Keratinocyte (primary cell): ENCODE data around the gene CLIP2. TPM values are rescaled to one million over a fixed set of nuclear protein-coding genes. Genes with fewer than 3 reads are reported as not detected.
A peak's percentile ranks its signal among the peaks of the same experiment; 100 is the strongest.

Source experiments
- DNase-seq: peaks from one replicate; pipeline ENCODE4 v3.0.0-alpha.2; 2011; ENCODE audit warnings: low read depth, missing footprints, low spot score
- FAIRE-seq: peaks from 2 replicates; lab custom pipeline; 2011; peaks lifted over from hg19 to GRCh38; lab: Jason Lieb, UNC
- H2AFZ ChIP-seq: 2 replicates; pipeline ENCODE4 v1.6.0; 2012; ENCODE audit warnings: low read length, control low read depth, inconsistent platforms; ENCODE audit not compliant: control insufficient read depth
- H3K27ac ChIP-seq: 2 replicates; pipeline ENCODE4 v1.5.1; 2011; ENCODE audit warnings: low read length; ENCODE audit not compliant: control insufficient read depth, insufficient read depth
- H3K27me3 ChIP-seq: 3 replicates; pipeline ENCODE4 v1.6.0; 2011; ENCODE audit warnings: low read length; ENCODE audit not compliant: control insufficient read depth, insufficient read depth; ENCODE audit errors: extremely low read depth
- H3K36me3 ChIP-seq, 2 experiments: 2 replicates in 1 of 2; 3 replicates in 1 of 2; pipeline ENCODE4 v1.5.1; 2011; ENCODE audit warnings: low read length in 2 of 2, mild to moderate bottlenecking in 1 of 2; ENCODE audit not compliant: control insufficient read depth in 2 of 2, insufficient read depth in 2 of 2; ENCODE audit errors: extremely low read depth in 1 of 2
- H3K4me1 ChIP-seq: 3 replicates; pipeline ENCODE4 v1.5.1; 2011; ENCODE audit warnings: low read length; ENCODE audit not compliant: control insufficient read depth, insufficient read depth; ENCODE audit errors: extremely low read depth
- H3K4me2 ChIP-seq: 3 replicates; pipeline ENCODE4 v1.6.0; 2011; ENCODE audit warnings: low read depth, low read length; ENCODE audit not compliant: control insufficient read depth, insufficient read depth; ENCODE audit errors: extremely low read depth
- H3K4me3 ChIP-seq, 3 experiments: fragments of 200-600 bp in 1 of 3; sonication (generic) in 1 of 3; 2 replicates in 2 of 3; 3 replicates in 1 of 3; pipeline ENCODE4 v1.5.1; 2011 to 2016; ENCODE audit warnings: low read length in 3 of 3, mild to moderate bottlenecking in 3 of 3, control low read depth in 2 of 3, inconsistent platforms in 1 of 3, low read depth in 1 of 3, mixed read lengths in 1 of 3, mixed run types in 1 of 3, moderate library complexity in 1 of 3; ENCODE audit not compliant: control insufficient read depth in 2 of 3, insufficient read depth in 2 of 3; ENCODE audit errors: extremely low read depth in 1 of 3
- H3K79me2 ChIP-seq: 2 replicates; pipeline ENCODE4 v1.6.0; 2012; ENCODE audit warnings: low read length; ENCODE audit not compliant: control insufficient read depth, insufficient read depth
- H3K9ac ChIP-seq: 3 replicates; pipeline ENCODE4 v1.6.0; 2011; ENCODE audit warnings: low read length; ENCODE audit not compliant: control insufficient read depth, insufficient read depth; ENCODE audit errors: extremely low read depth
- H3K9me1 ChIP-seq: 3 replicates; pipeline ENCODE4 v1.6.0; 2011; ENCODE audit warnings: low read length; ENCODE audit not compliant: control insufficient read depth, insufficient read depth; ENCODE audit errors: extremely low read depth
- H3K9me3 ChIP-seq: 2 replicates; pipeline ENCODE4 v1.5.1; 2012; ENCODE audit warnings: low read depth, low read length; ENCODE audit not compliant: control insufficient read depth
- H4K20me1 ChIP-seq: 3 replicates; pipeline ENCODE4 v1.6.0; 2011; ENCODE audit warnings: low read length; ENCODE audit not compliant: control insufficient read depth, insufficient read depth; ENCODE audit errors: extremely low read depth
- EZH2 ChIP-seq: IDR thresholded peaks from one replicate; pipeline ENCODE4 v1.6.1; 2012; ENCODE audit warnings: inconsistent platforms, mild to moderate bottlenecking, low read length, moderate library complexity
- dilution Hi-C: fragments of 300-500 bp; cut with MboI; formaldehyde crosslinking; loops from one replicate; pipeline ENCODE4 v1.7.0; 2020; ENCODE audit warnings: low sequenced_read_pairs; ENCODE audit not compliant: extremely low pct_ligation_motif_present
- polyA plus RNA-seq, 5 experiments: library from polyadenylated mRNA; depleted of rRNA in 3 of 5; stranded (reverse) in 3 of 5; stranded (forward) in 1 of 5; unstranded in 1 of 5; fragments of >200 nt; gene quantifications; 1 replicate in 1 of 5; 2 replicates in 3 of 5; 3 replicates in 1 of 5; pipeline versions ENCODE4 v1.2.1 to v1.2.3, GENCODE V29; 2011 to 2012; ENCODE audit warnings: missing spikeins in 2 of 5, low read depth in 1 of 5, low replicate concordance in 1 of 5
- TF ChIP-seq, protein P1 (sequence below), 3 experiments: IDR thresholded peaks in 1 of 3; conservative IDR thresholded peaks in 1 of 3; optimal IDR thresholded peaks in 1 of 3; 2 replicates in 2 of 3; 3 replicates in 1 of 3; pipeline versions ENCODE3 to v1.5.1; 2011; ENCODE audit warnings: low read length in 3 of 3, mild to moderate bottlenecking in 3 of 3, moderate library complexity in 2 of 3, control low read depth in 1 of 3, inconsistent platforms in 1 of 3; ENCODE audit not compliant: insufficient read depth in 2 of 3; ENCODE audit errors: extremely low read depth in 1 of 3

CLIP2 gene
- polyA plus RNA-seq, 1 donor (not counting 4 experiments of a cell fraction or from before 2014, with no cell fraction given): 2.6 TPM

DNA sequence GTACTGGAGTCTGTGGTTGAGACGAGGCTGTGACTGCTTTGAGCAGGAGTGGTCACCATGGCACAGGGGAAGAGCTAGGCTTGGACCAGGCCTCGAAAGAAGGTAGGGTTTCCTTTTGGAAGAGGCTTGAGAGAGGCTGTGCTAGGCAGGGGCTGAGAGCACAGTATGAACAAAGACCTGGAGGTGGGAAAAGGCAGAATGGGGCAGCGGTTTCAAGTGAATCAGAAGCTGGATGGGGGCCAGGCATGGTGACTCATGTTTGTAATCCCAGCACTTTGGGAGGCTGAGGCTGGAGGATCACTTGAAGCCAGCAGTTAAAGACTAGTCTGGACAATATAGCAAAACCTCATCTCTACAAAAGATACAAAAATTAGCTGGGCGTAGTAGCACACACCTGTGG lies 65.9 kb downstream of the CLIP2 start:
- H3K4me3 ChIP-seq: no peak overlapping the region
- no peak overlapping the region for H3K27ac ChIP-seq
- dilution Hi-C loops: no loop called here
- no peaks in the 10 kb centered on the region for H3K9me1 ChIP-seq
- peaks cover 3% of the 10 kb centered on the region for H3K9me3 ChIP-seq
- no peaks in the 10 kb centered on the region for H3K27me3 ChIP-seq
- DNase-seq (peak; percentile 40), FAIRE-seq (peak; percentile 73)
- no peaks in the 10 kb centered on the region for H3K79me2 ChIP-seq
- H3K4me2 ChIP-seq: no peak overlapping the region
- no peaks in the 10 kb centered on the region for H4K20me1 ChIP-seq
- H3K36me3 ChIP-seq: peaks cover 7% of the 10 kb centered on the region in 2 experiments
- H2AFZ ChIP-seq: no peak overlapping the region
- peaks cover 5% of the 10 kb centered on the region for H3K4me1 ChIP-seq
- H3K9ac ChIP-seq: no peak overlapping the region
- no peak for TF ChIP-seq EZH2
- TF ChIP-seq, protein P1, sequence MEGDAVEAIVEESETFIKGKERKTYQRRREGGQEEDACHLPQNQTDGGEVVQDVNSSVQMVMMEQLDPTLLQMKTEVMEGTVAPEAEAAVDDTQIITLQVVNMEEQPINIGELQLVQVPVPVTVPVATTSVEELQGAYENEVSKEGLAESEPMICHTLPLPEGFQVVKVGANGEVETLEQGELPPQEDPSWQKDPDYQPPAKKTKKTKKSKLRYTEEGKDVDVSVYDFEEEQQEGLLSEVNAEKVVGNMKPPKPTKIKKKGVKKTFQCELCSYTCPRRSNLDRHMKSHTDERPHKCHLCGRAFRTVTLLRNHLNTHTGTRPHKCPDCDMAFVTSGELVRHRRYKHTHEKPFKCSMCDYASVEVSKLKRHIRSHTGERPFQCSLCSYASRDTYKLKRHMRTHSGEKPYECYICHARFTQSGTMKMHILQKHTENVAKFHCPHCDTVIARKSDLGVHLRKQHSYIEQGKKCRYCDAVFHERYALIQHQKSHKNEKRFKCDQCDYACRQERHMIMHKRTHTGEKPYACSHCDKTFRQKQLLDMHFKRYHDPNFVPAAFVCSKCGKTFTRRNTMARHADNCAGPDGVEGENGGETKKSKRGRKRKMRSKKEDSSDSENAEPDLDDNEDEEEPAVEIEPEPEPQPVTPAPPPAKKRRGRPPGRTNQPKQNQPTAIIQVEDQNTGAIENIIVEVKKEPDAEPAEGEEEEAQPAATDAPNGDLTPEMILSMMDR (optimal IDR thresholded peaks at IDR 0.05 in 1 of 3, IDR thresholded peaks at IDR 0.05 in 1 of 3, conservative IDR thresholded peaks at IDR 0.05 in 1 of 3; ENCODE audit: extremely low read depth in 1 of 3, insufficient read depth in 2 of 3, low read length in 3 of 3): no peak

DNA sequence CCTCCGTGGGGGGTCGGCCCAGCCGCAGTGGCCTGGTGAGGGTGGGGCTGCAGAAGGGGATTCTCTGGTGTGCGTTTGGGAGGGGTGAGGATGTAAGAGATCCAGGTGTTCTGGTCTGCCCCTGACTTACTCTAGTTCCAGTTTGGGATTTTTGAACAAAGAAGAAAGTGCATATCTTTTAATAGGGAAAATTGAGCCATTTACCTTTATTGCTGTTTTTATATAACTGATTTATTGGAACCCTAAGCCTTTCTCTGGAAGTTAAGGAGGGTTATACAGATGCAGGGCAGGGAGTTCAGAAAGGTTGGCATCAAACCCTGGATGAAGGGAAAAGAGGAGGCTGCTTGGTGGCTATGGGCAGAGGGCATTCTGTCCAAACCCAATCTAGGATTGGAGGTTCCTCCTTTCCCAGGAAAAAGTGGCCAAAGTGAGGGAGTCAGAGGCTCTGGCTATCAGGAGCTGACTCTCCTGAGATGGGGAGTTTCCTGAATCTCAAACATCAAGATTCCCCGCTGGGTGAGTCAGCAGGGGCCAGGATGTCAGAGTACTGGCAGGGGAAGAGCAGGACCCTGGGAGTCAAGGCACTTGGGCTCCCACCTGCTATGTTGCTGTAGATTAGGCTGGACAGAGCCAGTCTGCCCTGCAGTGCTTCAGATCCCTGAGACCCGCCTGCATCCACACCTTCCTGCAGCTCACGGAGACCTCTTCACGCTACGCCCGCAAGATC lies 67.5 kb downstream of the CLIP2 start:
- dilution Hi-C loops: no loop called here
- Histone ChIP-seq H3K4me3 (no peak overlapping the region), H3K36me3 (peaks cover 8% of the 10 kb centered on the region in 2 experiments), H3K9me3 (peaks cover 3% of the 10 kb centered on the region), H3K9me1 (no peaks in the 10 kb centered on the region), H3K4me1 (peaks cover 5% of the 10 kb centered on the region), H3K27ac (no peak overlapping the region), H3K9ac (no peak overlapping the region), H3K4me2 (no peak overlapping the region), H3K79me2 (no peaks in the 10 kb centered on the region), H3K27me3 (no peaks in the 10 kb centered on the region), H4K20me1 (no peaks in the 10 kb centered on the region), H2AFZ (no peak overlapping the region)
- TF ChIP-seq, protein P1 (optimal IDR thresholded peaks at IDR 0.05 in 1 of 3, IDR thresholded peaks at IDR 0.05 in 1 of 3, conservative IDR thresholded peaks at IDR 0.05 in 1 of 3; ENCODE audit: extremely low read depth in 1 of 3, insufficient read depth in 2 of 3, low read length in 3 of 3): no peak
- TF ChIP-seq EZH2: no peak
- no peak for FAIRE-seq
- no peak for DNase-seq
